IMR-90 (cell line): ENCODE results near the gene MEGF11. TPM values are rescaled to one million over a fixed set of nuclear protein-coding genes. Genes with fewer than 3 reads are reported as not detected.

Experiments
- ATAC-seq: fragments of 200-7000 bp; cut with Tn5 transposase; 2 replicates; pipeline ENCODE4 v1.9.1; 2020; ENCODE audit warnings: low read depth, mild to moderate bottlenecking, moderate library complexity
- BruUV-seq: library from RNA; stranded (reverse); fragments of 400-500 nt; replicated peaks from 2 replicates; lab custom pipeline; 2021; lab: Mats Ljungman, UMichigan
- CTCF ChIA-PET: fragments of 300-600 bp; formaldehyde crosslinking; extraction: SDS; loops from one replicate; lab custom pipeline; 2021; ENCODE audit warnings: antibody characterized with exemption; lab: Yijun Ruan, JAX
- POLR2A ChIA-PET: fragments of 300-600 bp; sonication (Branson Sonifier 250); formaldehyde crosslinking; loops from one replicate; lab custom pipeline; 2022; ENCODE audit warnings: antibody characterized with exemption; ENCODE audit not compliant: unreplicated experiment; lab: Charles Lee
- DNase-seq: peaks from one replicate; pipeline ENCODE4 v3.0.0; 2013
- H2AFZ ChIP-seq: replicated peaks from 2 replicates; pipeline ENCODE3; 2013; ENCODE audit warnings: low read length, mild to moderate bottlenecking; ENCODE audit not compliant: poor library complexity
- H2AK5ac ChIP-seq: 2 replicates; pipeline ENCODE4 v1.6.1; 2013; ENCODE audit warnings: low read depth, low read length, inconsistent platforms
- H2AK9ac ChIP-seq: replicated peaks from 2 replicates; pipeline ENCODE3; 2013; ENCODE audit warnings: mild to moderate bottlenecking, low read depth, low read length, moderate library complexity; ENCODE audit not compliant: poor library complexity
- H2BK120ac ChIP-seq: 2 replicates; pipeline ENCODE4 v1.6.1; 2013; ENCODE audit warnings: low read depth, low read length, inconsistent platforms
- H2BK15ac ChIP-seq: 3 replicates; pipeline ENCODE4 v1.6.1; 2013; ENCODE audit warnings: low read depth, low read length, inconsistent platforms
- H2BK20ac ChIP-seq: 2 replicates; pipeline ENCODE4 v1.6.1; 2013; ENCODE audit warnings: low read depth, mild to moderate bottlenecking, inconsistent platforms, low read length, moderate library complexity
- H2BK5ac ChIP-seq: 2 replicates; pipeline ENCODE4 v1.6.1; 2013; ENCODE audit warnings: mild to moderate bottlenecking, low read depth, low read length, inconsistent platforms; ENCODE audit not compliant: poor library complexity, severe bottlenecking
- H3K14ac ChIP-seq: replicated peaks from 2 replicates; pipeline ENCODE4 v1.6.1; 2013; ENCODE audit warnings: low read depth, low read length, inconsistent platforms
- H3K18ac ChIP-seq: 2 replicates; pipeline ENCODE4 v1.6.1; 2013; ENCODE audit warnings: low read depth, low read length, control low read depth
- H3K23ac ChIP-seq: 2 replicates; pipeline ENCODE4 v1.6.1; 2013; ENCODE audit warnings: low read depth, low read length, inconsistent platforms
- H3K27ac ChIP-seq: 2 replicates; pipeline ENCODE4 v1.5.1; 2013; ENCODE audit warnings: mild to moderate bottlenecking, control low read depth, low read length; ENCODE audit not compliant: insufficient read depth
- H3K27me3 ChIP-seq: 2 replicates; pipeline ENCODE4 v1.6.1; 2013; ENCODE audit warnings: low read length; ENCODE audit not compliant: control insufficient read depth, insufficient read depth
- H3K36me3 ChIP-seq: 2 replicates; pipeline ENCODE4 v1.6.1; 2013; ENCODE audit warnings: low read length, mixed read lengths; ENCODE audit not compliant: control insufficient read depth, insufficient read depth
- H3K4ac ChIP-seq: 2 replicates; pipeline ENCODE4 v1.6.1; 2013; ENCODE audit warnings: low read depth, low read length, inconsistent platforms
- H3K4me1 ChIP-seq: 2 replicates; pipeline ENCODE4 v1.6.1; 2013; ENCODE audit warnings: low read length, mixed read lengths; ENCODE audit not compliant: control insufficient read depth, insufficient read depth
- H3K4me2 ChIP-seq: 2 replicates; pipeline ENCODE4 v1.6.1; 2013; ENCODE audit warnings: low read depth, mild to moderate bottlenecking, control low read depth, low read length, moderate library complexity
- H3K4me3 ChIP-seq: 2 replicates; pipeline ENCODE4 v1.5.1; 2013; ENCODE audit warnings: low read depth, mild to moderate bottlenecking, control low read depth, low read length, moderate library complexity; ENCODE audit not compliant: insufficient read depth
- H3K56ac ChIP-seq: 2 replicates; pipeline ENCODE4 v1.6.1; 2013; ENCODE audit warnings: low read length, inconsistent platforms; ENCODE audit not compliant: insufficient read depth; ENCODE audit errors: extremely low read depth
- H3K79me1 ChIP-seq, 2 experiments: 2 replicates each; pipeline ENCODE4 v1.6.1; 2013; ENCODE audit warnings: low read length in 2 of 2, inconsistent platforms in 1 of 2, low read depth in 1 of 2
- H3K9ac ChIP-seq: 2 replicates; pipeline ENCODE4 v1.6.1; 2013; ENCODE audit warnings: low read depth, low read length, control low read depth
- H3K9me1 ChIP-seq: 2 replicates; pipeline ENCODE4 v1.6.1; 2013; ENCODE audit warnings: low read length, inconsistent platforms; ENCODE audit not compliant: insufficient read depth
- H3K9me3 ChIP-seq: 2 replicates; pipeline ENCODE4 v1.6.1; 2013; ENCODE audit warnings: low read length; ENCODE audit not compliant: control insufficient read depth, insufficient read depth
- H4K20me1 ChIP-seq: 2 replicates; pipeline ENCODE4 v1.6.1; 2013; ENCODE audit warnings: low read length, inconsistent platforms; ENCODE audit not compliant: insufficient read depth
- H4K5ac ChIP-seq: 2 replicates; pipeline ENCODE4 v1.6.1; 2013; ENCODE audit warnings: mild to moderate bottlenecking, low read depth, low read length, control low read depth
- H4K8ac ChIP-seq, 2 experiments: 2 replicates each; pipeline ENCODE4 v1.6.1; 2013; ENCODE audit warnings: low read depth in 2 of 2, low read length in 2 of 2, control low read depth in 1 of 2, inconsistent platforms in 1 of 2
- H4K91ac ChIP-seq: 2 replicates; pipeline ENCODE4 v1.6.1; 2013; ENCODE audit warnings: low read depth, low read length, inconsistent platforms; ENCODE audit not compliant: insufficient read depth
- BHLHE40 ChIP-seq: fragments of 150-350 bp; IDR thresholded peaks from 2 replicates; pipeline ENCODE4 v1.6.1; 2016; ENCODE audit warnings: mild to moderate bottlenecking, low read depth, low read length
- CEBPB ChIP-seq: IDR thresholded peaks from 2 replicates; pipeline ENCODE4 v1.6.1; 2012; ENCODE audit warnings: low read depth, low read length, improper control_type of control experiment
- CHD1 ChIP-seq: IDR thresholded peaks from 2 replicates; pipeline ENCODE4 v1.6.1; 2012; ENCODE audit warnings: low read depth, low read length, improper control_type of control experiment
- FOS ChIP-seq: fragments of 150-350 bp; IDR thresholded peaks from 2 replicates; pipeline ENCODE4 v1.6.1; 2016; ENCODE audit warnings: low read depth, low read length
- MAFK ChIP-seq: IDR thresholded peaks from 2 replicates; pipeline ENCODE4 v1.6.1; 2012; ENCODE audit warnings: low read depth, low read length, improper control_type of control experiment
- MAZ ChIP-seq: IDR thresholded peaks from 2 replicates; pipeline ENCODE4 v1.6.1; 2012; ENCODE audit warnings: low read depth, mild to moderate bottlenecking, low read length, improper control_type of control experiment, moderate library complexity, borderline replicate concordance
- MXI1 ChIP-seq: IDR thresholded peaks from 2 replicates; pipeline ENCODE4 v1.6.1; 2012; ENCODE audit warnings: low read depth, mild to moderate bottlenecking, low read length, moderate library complexity, borderline replicate concordance
- NFE2L2 ChIP-seq: fragments of 150-350 bp; IDR thresholded peaks from 2 replicates; pipeline ENCODE4 v1.6.1; 2016; ENCODE audit warnings: low read depth, mild to moderate bottlenecking, low read length
- POLR2A ChIP-seq: IDR thresholded peaks from 2 replicates; pipeline ENCODE4 v1.6.1; 2012; ENCODE audit warnings: mild to moderate bottlenecking, low read depth, low read length
- RAD21 ChIP-seq: IDR thresholded peaks from 2 replicates; pipeline ENCODE4 v1.6.1; 2012; ENCODE audit warnings: low read length, improper control_type of control experiment
- RCOR1 ChIP-seq: IDR thresholded peaks from 2 replicates; pipeline ENCODE4 v1.6.1; 2012; ENCODE audit warnings: mild to moderate bottlenecking, low read length, improper control_type of control experiment; ENCODE audit not compliant: insufficient replicate concordance
- RFX5 ChIP-seq: IDR thresholded peaks from 2 replicates; pipeline ENCODE4 v1.8.0; 2012; ENCODE audit warnings: low read depth, mild to moderate bottlenecking, low read length, moderate library complexity
- SMC3 ChIP-seq: fragments of 150-350 bp; IDR thresholded peaks from 2 replicates; pipeline ENCODE4 v1.6.1; 2016; ENCODE audit warnings: low read depth, mild to moderate bottlenecking, antibody characterized with exemption, low read length, moderate library complexity
- WGBS, 2 experiments: methylation state at CpG; one replicate each; pipeline versions ENCODE4 v1.1.5 to v1.1.7; 2013; ENCODE audit warnings: missing lambda C conversion rate in 2 of 2; ENCODE audit not compliant: insufficient read length in 1 of 2; ENCODE audit errors: extremely low coverage in 2 of 2; 5-methylcytosine and 5-hydroxymethylcytosine counted together
- dilution Hi-C: fragments of 300-500 bp; cut with HindIII; formaldehyde crosslinking; loops from one replicate; pipeline ENCODE4 v1.14.3; 2018; ENCODE audit warnings: low sequenced_read_pairs; ENCODE audit not compliant: unreplicated experiment
- in situ Hi-C: fragments of 300-500 bp; cut with MboI; formaldehyde crosslinking; loops from 3 replicates; pipeline ENCODE4 v1.14.3; 2019; ENCODE audit warnings: low sequenced_read_pairs, inconsistent platforms, mixed read lengths
- intact Hi-C: fragments of 100-400 bp; cut with micrococcal nuclease; formaldehyde crosslinking; loops from 2 replicates; pipeline ENCODE4 v1.10.0; 2022
- polyA plus RNA-seq, 3 experiments: library from polyadenylated mRNA; depleted of rRNA; stranded (reverse); fragments of >200 nt; gene quantifications; 2 replicates each; pipeline ENCODE4 v1.2.3, GENCODE V29; 2012; ENCODE audit warnings: low replicate concordance in 1 of 3
- total RNA-seq: library from RNA; depleted of rRNA; stranded (reverse); fragments of >200 nt; gene quantifications from 2 replicates; pipeline ENCODE4 v1.2.3, GENCODE V29; 2012
- TF ChIP-seq, protein P1 (sequence below): conservative IDR thresholded peaks from 2 replicates; pipeline ENCODE4 v1.5.1; 2012; ENCODE audit warnings: mild to moderate bottlenecking, low read depth, low read length, improper control_type of control experiment
- TF ChIP-seq, protein P2 (sequence below): fragments of 150-350 bp; IDR thresholded peaks from 2 replicates; pipeline ENCODE4 v1.6.1; 2017; ENCODE audit warnings: mild to moderate bottlenecking, antibody characterized with exemption, low read length, low read depth
- TF ChIP-seq, protein P3 (sequence below): fragments of 150-350 bp; IDR thresholded peaks from 2 replicates; pipeline ENCODE4 v1.6.1; 2016; ENCODE audit warnings: low read depth, mild to moderate bottlenecking, low read length, moderate library complexity, borderline replicate concordance

The MEGF11 gene
- total and polyA plus RNA-seq, 2 of the 4 experiments (the other 2 are of a cell fraction): not detected

DNA sequence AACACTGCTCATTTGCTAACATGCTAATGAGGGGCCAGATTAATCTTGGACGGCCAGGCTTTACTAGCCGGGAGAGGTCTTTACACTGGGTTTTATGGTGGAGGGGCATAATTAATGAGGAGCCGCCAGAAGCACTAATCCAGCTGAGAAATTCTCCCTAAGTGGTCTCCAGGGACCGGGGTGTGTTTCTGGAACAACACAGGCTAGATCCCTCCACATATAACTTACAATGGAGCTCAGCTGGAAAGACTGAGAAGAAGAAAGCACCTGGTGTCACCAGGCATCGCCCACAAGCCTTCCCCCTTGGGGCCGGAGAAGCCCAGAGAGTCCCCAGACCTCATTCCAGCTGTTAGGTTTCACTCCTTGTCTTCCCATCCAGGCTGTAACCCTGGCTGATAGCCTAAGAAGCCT is 127.5 kb downstream of the MEGF11 start:
- Histone ChIP-seq H4K8ac (no peak overlapping the region), H3K27ac (no peak overlapping the region), H3K23ac (no peak overlapping the region), H2AK5ac (no peak overlapping the region), H3K36me3 (no peaks in the 10 kb centered on the region), H2AK9ac (peak overlapping the region; percentile 61), H2BK15ac (no peak overlapping the region), H3K4me2 (no peak overlapping the region), H3K56ac (no peak overlapping the region), H4K20me1 (no peaks in the 10 kb centered on the region), H3K14ac (no peak overlapping the region), H2AFZ (no peak overlapping the region), H3K4me3 (no peak overlapping the region), H3K4me1 (no peaks in the 10 kb centered on the region), H2BK20ac (no peak overlapping the region), H2BK5ac (no peak overlapping the region), H4K91ac (no peak overlapping the region), H3K4ac (no peak overlapping the region), H3K9me1 (no peaks in the 10 kb centered on the region), H3K9ac (no peak overlapping the region), H2BK120ac (no peak overlapping the region), H3K9me3 (no peaks in the 10 kb centered on the region), H3K18ac (no peak overlapping the region), H4K5ac (no peak overlapping the region), H3K79me1 (no peaks in the 10 kb centered on the region), H3K27me3 (peaks cover 81% of the 10 kb centered on the region)
- ChIA-PET CTCF (no interaction called here), POLR2A (interaction anchor here (0.5 kb wide), 1 partner anchor 11 kb away, joined by 3 read pairs; no protein-coding TSS in a partner anchor)
- ATAC-seq: no peak
- WGBS, 2 experiments: no CpG with 5 or more reads among the region's 6 CpGs
- no TSS peak for BruUV-seq
- in situ Hi-C loops: no loop called here
- no peak for TF ChIP-seq RCOR1
- no peak for TF ChIP-seq NFE2L2
- no peak for TF ChIP-seq MXI1
- TF ChIP-seq POLR2A: no peak
- TF ChIP-seq SMC3: no peak
- no peak for TF ChIP-seq CHD1
- no peak for TF ChIP-seq RFX5
- TF ChIP-seq MAFK: no peak
- no peak for TF ChIP-seq RAD21
- TF ChIP-seq, protein P1, sequence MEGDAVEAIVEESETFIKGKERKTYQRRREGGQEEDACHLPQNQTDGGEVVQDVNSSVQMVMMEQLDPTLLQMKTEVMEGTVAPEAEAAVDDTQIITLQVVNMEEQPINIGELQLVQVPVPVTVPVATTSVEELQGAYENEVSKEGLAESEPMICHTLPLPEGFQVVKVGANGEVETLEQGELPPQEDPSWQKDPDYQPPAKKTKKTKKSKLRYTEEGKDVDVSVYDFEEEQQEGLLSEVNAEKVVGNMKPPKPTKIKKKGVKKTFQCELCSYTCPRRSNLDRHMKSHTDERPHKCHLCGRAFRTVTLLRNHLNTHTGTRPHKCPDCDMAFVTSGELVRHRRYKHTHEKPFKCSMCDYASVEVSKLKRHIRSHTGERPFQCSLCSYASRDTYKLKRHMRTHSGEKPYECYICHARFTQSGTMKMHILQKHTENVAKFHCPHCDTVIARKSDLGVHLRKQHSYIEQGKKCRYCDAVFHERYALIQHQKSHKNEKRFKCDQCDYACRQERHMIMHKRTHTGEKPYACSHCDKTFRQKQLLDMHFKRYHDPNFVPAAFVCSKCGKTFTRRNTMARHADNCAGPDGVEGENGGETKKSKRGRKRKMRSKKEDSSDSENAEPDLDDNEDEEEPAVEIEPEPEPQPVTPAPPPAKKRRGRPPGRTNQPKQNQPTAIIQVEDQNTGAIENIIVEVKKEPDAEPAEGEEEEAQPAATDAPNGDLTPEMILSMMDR: no peak
- no peak for TF ChIP-seq FOS
- TF ChIP-seq, protein P2, sequence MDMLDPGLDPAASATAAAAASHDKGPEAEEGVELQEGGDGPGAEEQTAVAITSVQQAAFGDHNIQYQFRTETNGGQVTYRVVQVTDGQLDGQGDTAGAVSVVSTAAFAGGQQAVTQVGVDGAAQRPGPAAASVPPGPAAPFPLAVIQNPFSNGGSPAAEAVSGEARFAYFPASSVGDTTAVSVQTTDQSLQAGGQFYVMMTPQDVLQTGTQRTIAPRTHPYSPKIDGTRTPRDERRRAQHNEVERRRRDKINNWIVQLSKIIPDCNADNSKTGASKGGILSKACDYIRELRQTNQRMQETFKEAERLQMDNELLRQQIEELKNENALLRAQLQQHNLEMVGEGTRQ: no peak
- no peak for TF ChIP-seq BHLHE40
- no peak for TF ChIP-seq MAZ
- no peak for TF ChIP-seq CEBPB
- TF ChIP-seq, protein P3, sequence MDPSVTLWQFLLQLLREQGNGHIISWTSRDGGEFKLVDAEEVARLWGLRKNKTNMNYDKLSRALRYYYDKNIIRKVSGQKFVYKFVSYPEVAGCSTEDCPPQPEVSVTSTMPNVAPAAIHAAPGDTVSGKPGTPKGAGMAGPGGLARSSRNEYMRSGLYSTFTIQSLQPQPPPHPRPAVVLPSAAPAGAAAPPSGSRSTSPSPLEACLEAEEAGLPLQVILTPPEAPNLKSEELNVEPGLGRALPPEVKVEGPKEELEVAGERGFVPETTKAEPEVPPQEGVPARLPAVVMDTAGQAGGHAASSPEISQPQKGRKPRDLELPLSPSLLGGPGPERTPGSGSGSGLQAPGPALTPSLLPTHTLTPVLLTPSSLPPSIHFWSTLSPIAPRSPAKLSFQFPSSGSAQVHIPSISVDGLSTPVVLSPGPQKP: no peak
- no peak for DNase-seq
- dilution Hi-C loops: no loop called here
- intact Hi-C loops: no loop called here
